ENCODE data around the gene POLR3H. TPM values are rescaled to one million over a fixed set of nuclear protein-coding genes. Genes with fewer than 3 reads are reported as not detected.

Gene POLR3H
- total and polyA plus RNA-seq, 2 experiments from 2014 or later = 19.0 to 26.5 TPM

GRCh38 chr22:41498303-41498835 lies 45.9 kb downstream of the POLR3H start (continued):
- TF ChIP-seq ZNF462 (CRISPR knock-in tag; IDR thresholded peaks at IDR 0.05) = no peak

- Mint-ChIP-seq H3K4me3 (no peak overlapping the region; the same call in 2 of the 3 replicates), H3K27me3 (ENCODE audit: insufficient read depth, low read depth, poor library complexity) (peaks cover 15% of the 10 kb centered on the region), H3K9me3 (no peaks in the 10 kb centered on the region), H3K4me1 (peaks cover 53% of the 10 kb centered on the region), H3K27ac (peak overlapping the region; percentile 73), H3K36me3 (ENCODE audit: low read depth) (no peaks in the 10 kb centered on the region)
- Histone ChIP-seq H3F3A (replicated peaks; ENCODE audit: low read depth) (peaks cover 7% of the 10 kb centered on the region; the same call in 1 of the 2 replicates), H2AFZ (no peak overlapping the region), H3K36me3 (ENCODE audit: insufficient read depth) (no peaks in the 10 kb centered on the region), H3K27ac (ENCODE audit: low read depth) (peak overlapping the region; percentile 42; the same call in 1 of the 2 replicates), H3K4me1 (ENCODE audit: insufficient read depth) (peaks cover 53% of the 10 kb centered on the region), H3K4me2 (peak overlapping the region; percentile 72), H3K4me3 (no peak overlapping the region), H3K79me2 (replicated peaks; ENCODE audit: insufficient read depth) (peaks cover 90% of the 10 kb centered on the region), H3K9me2 (ENCODE audit: insufficient read depth) (no peaks in the 10 kb centered on the region), H4K20me1 (replicated peaks; ENCODE audit: insufficient read depth) (peaks cover 7% of the 10 kb centered on the region), H3K27me3 (ENCODE audit: insufficient read depth) (no peaks in the 10 kb centered on the region)
- DNase-seq (ENCODE audit: low spot score) (no peak), ATAC-seq (no peak; the same call in 2 of the 3 replicates)
- TF ChIP-seq ETS1 (IDR thresholded peaks at IDR 0.05) = no peak
- no peak for TF ChIP-seq STAT1 (IDR thresholded peaks at IDR 0.05; ENCODE audit: unreplicated experiment)
- no peak for TF ChIP-seq ZNF462 (CRISPR knock-in tag; IDR thresholded peaks at IDR 0.05)
- TF ChIP-seq ZNF331 (CRISPR knock-in tag; IDR thresholded peaks at IDR 0.05; ENCODE audit: low read depth) = no peak
- TF ChIP-seq EZH2phosphoT487 (IDR thresholded peaks at IDR 0.05; ENCODE audit: unreplicated experiment) = no peak
- TF ChIP-seq CREB1 (CRISPR knock-in tag; IDR thresholded peaks at IDR 0.05; ENCODE audit: low read depth) = no peak
- TF ChIP-seq NANOG (IDR thresholded peaks at IDR 0.05; ENCODE audit: borderline replicate concordance) = no peak
These were observed 52.7 kb downstream of the POLR3H start for GRCh38 chr22:41491374-41492100.
